Measurements from ENCODE around the gene PPL. TPM values are rescaled to one million over a fixed set of nuclear protein-coding genes. Genes with fewer than 3 reads are reported as not detected.

PPL gene
- total and polyA plus RNA-seq, 2 of the 8 experiments (the other 6 are each of a cell fraction or from before 2014, with no cell fraction given): 11.3 to 29.5 TPM

- DNase-seq (ENCODE audit: low read depth in 1 of 2, low spot score in 2 of 2) (no peak), FAIRE-seq (no peak)
- POLR2A ChIA-PET (ENCODE audit: partially characterized antibody): no interaction called here
- H3K9ac ChIP-seq (replicated peaks in 1 of 4; ENCODE audit: extremely low read depth in 1 of 4, low read depth in 3 of 4, low read length in 3 of 4): no peak overlapping the region
- WGBS, 2 experiments (ENCODE audit: extremely low coverage in 1 of 2, insufficient coverage in 1 of 2, insufficient read length in 1 of 2, insufficient replicate concordance in 2 of 2, low coverage in 1 of 2, low lambda C conversion rate in 2 of 2, missing lambda C conversion rate in 1 of 2): 95% methylated on average over 7 of the region's 7 CpGs; no CpG with 5 or more reads in 1 of the 2 experiments
- no peak overlapping the region for H2BK20ac ChIP-seq (ENCODE audit: low read length)
- no peak overlapping the region for H2BK120ac ChIP-seq (replicated peaks; ENCODE audit: low read depth, low read length)
- H3K4me3 ChIP-seq (ENCODE audit: extremely low read depth in 1 of 4, insufficient read depth in 2 of 4, low read depth in 3 of 4, low read length in 4 of 4): no peak overlapping the region
- H2BK12ac ChIP-seq (ENCODE audit: low read depth, low read length): no peak overlapping the region
- H3K27me3 ChIP-seq (replicated peaks in 1 of 4; ENCODE audit: control insufficient read depth in 3 of 4, extremely low read depth in 1 of 4, insufficient read depth in 3 of 4, low read length in 3 of 4): no peaks in the 10 kb centered on the region
- H3K4me2 ChIP-seq (ENCODE audit: insufficient read depth in 1 of 2, low read depth in 2 of 2, low read length in 2 of 2): no peak overlapping the region
- H2BK5ac ChIP-seq (ENCODE audit: low read depth, low read length): 0 out of 2 replicates have a peak overlapping the region, but pooled peaks have one; percentile 26
- no peak overlapping the region for H3K23ac ChIP-seq (ENCODE audit: insufficient read length)
- no peak overlapping the region for H4K91ac ChIP-seq (replicated peaks; ENCODE audit: insufficient read length, low read length)
- TF ChIP-seq ATF3 (IDR thresholded peaks at IDR 0.05; ENCODE audit: insufficient read depth, low read depth, low read length): no peak
- H4K20me1 ChIP-seq (replicated peaks in 1 of 2; ENCODE audit: control insufficient read depth in 1 of 2, insufficient read depth in 2 of 2, low read length in 2 of 2): peaks cover 0 to 6% of the 10 kb centered on the region in 2 experiments
- no peaks in the 10 kb centered on the region for H3K79me2 ChIP-seq (ENCODE audit: control insufficient read depth in 1 of 2, insufficient read depth in 2 of 2, low read length in 2 of 2)
- H3K36me3 ChIP-seq (ENCODE audit: control insufficient read depth in 2 of 4, insufficient read depth in 4 of 4, low read length in 3 of 4): peaks cover 0 to 23% (median 16%) of the 10 kb centered on the region in 4 experiments; a peak in 6 of 8 replicates
- no peaks in the 10 kb centered on the region for H3K79me1 ChIP-seq (ENCODE audit: low read depth, low read length)
- CTCF ChIA-PET (ENCODE audit: partially characterized antibody): interaction anchor here (0.9 to 4.0 kb wide), 2 partner anchors 39 to 59 kb away, joined by 3 to 23 read pairs; partner anchors contain the start of gene PPL
- no peaks in the 10 kb centered on the region for H3K23me2 ChIP-seq (ENCODE audit: low read depth, low read length)
- 0 out of 2 replicates have a peak overlapping the region, but pooled peaks have one; percentile 22 for H4K8ac ChIP-seq (ENCODE audit: extremely low read depth, insufficient read depth, low read length)
- no peak overlapping the region for H2AK5ac ChIP-seq (ENCODE audit: low read depth, low read length)
- H3K4me1 ChIP-seq (replicated peaks in 1 of 4; ENCODE audit: control insufficient read depth in 3 of 4, insufficient read depth in 4 of 4, low read length in 3 of 4): no peaks in the 10 kb centered on the region
- H4K5ac ChIP-seq (ENCODE audit: insufficient read length, low read depth, low read length): no peak overlapping the region
- no peak overlapping the region for H3K18ac ChIP-seq (ENCODE audit: extremely low read depth, low read length)
- no peak overlapping the region for H2BK15ac ChIP-seq (ENCODE audit: low read length)
- H3K14ac ChIP-seq (ENCODE audit: insufficient read length): no peak overlapping the region
- no peak overlapping the region for H3K27ac ChIP-seq (ENCODE audit: low read depth, low read length)
- peaks cover 0 to 6% of the 10 kb centered on the region in 2 experiments; a peak in 1 of 4 replicates for H3K9me3 ChIP-seq (ENCODE audit: insufficient read depth in 2 of 2, low read depth in 1 of 2, low read length in 1 of 2)
- no peak overlapping the region for H2AFZ ChIP-seq (ENCODE audit: low read length)
- no peak overlapping the region for H3K56ac ChIP-seq (replicated peaks; ENCODE audit: insufficient read length, low read depth, low read length)
- no peak overlapping the region for H3K4ac ChIP-seq (replicated peaks; ENCODE audit: insufficient read length, low read depth, low read length)
Observed at GRCh38 chr16:4897328-4897727, 39.6 kb downstream of the PPL start.

Data from H1 (cell line).